Esophagus muscularis mucosa (tissue), 4 donors: ENCODE measurements around the gene NR0B2.

Source experiments
- CTCF ChIP-seq, 3 experiments: fragments of 200-600 bp in 2 of 3; fragments of 450-650 bp in 1 of 3; sonication (generic) in 2 of 3; IDR thresholded peaks; one replicate each; pipeline ENCODE4 v1.5.1; 2017 to 2019; ENCODE audit warnings: antibody characterized with exemption in 3 of 3, mild to moderate bottlenecking in 2 of 3, moderate library complexity in 1 of 3
- EP300 ChIP-seq: sonication (generic); formaldehyde crosslinking; IDR thresholded peaks from one replicate; pipeline ENCODE4 v1.6.1; 2017; ENCODE audit warnings: antibody characterized with exemption
- POLR2A ChIP-seq: fragments of 450-650 bp; IDR thresholded peaks from one replicate; pipeline ENCODE4 v1.6.1; 2017; ENCODE audit warnings: antibody characterized with exemption, moderate library complexity, mild to moderate bottlenecking, low read depth
- POLR2AphosphoS5 ChIP-seq, 2 donors: sonication (generic); formaldehyde crosslinking; IDR thresholded peaks; one replicate each; pipeline ENCODE4 v1.6.1; 2017; ENCODE audit warnings: antibody characterized with exemption in 2 of 2

GRCh38 chr1:26945138-26945537 lies 31.4 kb upstream of the NR0B2 start:
- TF ChIP-seq CTCF (IDR thresholded peaks at IDR 0.05) (no peak), POLR2AphosphoS5 (IDR thresholded peaks at IDR 0.05) (no peak), EP300 (no peak), POLR2A (no peak)
